GM18498 (cell line): ENCODE measurements around the gene GPRIN2.
A peak's percentile ranks its signal among the peaks of the same experiment; 100 is the strongest.
"Not testable (repeated sequence)": the region's sequence is repeated elsewhere in the genome, so short reads cannot be mapped to it uniquely, and the experiment has no call there.

Experiments used
- ATAC-seq: cut with Tn5 transposase; IDR thresholded peaks from one replicate; pipeline ENCODE4 v1.9.1; 2021; ENCODE audit warnings: mild to moderate bottlenecking, moderate library complexity; ENCODE audit not compliant: unreplicated experiment

The GPRIN2 gene

GRCh38 chr10:46556515-46557318 lies at the start of gene GPRIN2:
TSS of gene GPRIN2 (minus strand) at chr10:46556658. CDS start at chr10:46550736, 5,922 bp downstream.
- no peak for ATAC-seq

- not testable (repeated sequence) for ATAC-seq
Measured at GRCh38 chr10:46600516-46600915, 44.1 kb upstream of the GPRIN2 start.

GRCh38 chr10:46597616-46598246 lies 41.3 kb upstream of the GPRIN2 start:
- peak; percentile 89 for ATAC-seq

GRCh38 chr10:46596570-46596969 lies 40.1 kb upstream of the GPRIN2 start:
- not testable (repeated sequence) for ATAC-seq

- not testable (repeated sequence) for ATAC-seq
Measured at GRCh38 chr10:46594453-46595063, 38.1 kb upstream of the GPRIN2 start.

GRCh38 chr10:46593307-46593706 lies 36.8 kb upstream of the GPRIN2 start:
- ATAC-seq = not testable (repeated sequence)

- ATAC-seq = not testable (repeated sequence)
Measured at GRCh38 chr10:46591053-46591452, 34.6 kb upstream of the GPRIN2 start.

- ATAC-seq = not testable (repeated sequence)
Measured at GRCh38 chr10:46589589-46589988, 33.1 kb upstream of the GPRIN2 start.

- ATAC-seq = not testable (repeated sequence)
Measured at GRCh38 chr10:46588221-46588620, 31.8 kb upstream of the GPRIN2 start.

GRCh38 chr10:46587546-46587945 lies 31.1 kb upstream of the GPRIN2 start:
- ATAC-seq = not testable (repeated sequence)

- ATAC-seq = not testable (repeated sequence)
Measured at GRCh38 chr10:46585246-46585645, 28.8 kb upstream of the GPRIN2 start.

GRCh38 chr10:46584196-46584595 lies 27.7 kb upstream of the GPRIN2 start:
- ATAC-seq = not testable (repeated sequence)

- not testable (repeated sequence) for ATAC-seq
Measured at GRCh38 chr10:46582568-46582967, 26.1 kb upstream of the GPRIN2 start.

GRCh38 chr10:46581997-46582396 lies 25.5 kb upstream of the GPRIN2 start:
- ATAC-seq = not testable (repeated sequence)

- not testable (repeated sequence) for ATAC-seq
Measured at GRCh38 chr10:46579378-46579777, 22.9 kb upstream of the GPRIN2 start.

GRCh38 chr10:46578474-46579178 lies 22.2 kb upstream of the GPRIN2 start, which contains the start of gene SYT15:
TSS of gene SYT15 (plus strand) at chr10:46579128. CDS start at chr10:46579169, 41 bp downstream.
- ATAC-seq = not testable (repeated sequence)

GRCh38 chr10:46577624-46578473 lies 21.4 kb upstream of the GPRIN2 start:
- not testable (repeated sequence) for ATAC-seq

GRCh38 chr10:46573884-46574283 lies 17.4 kb upstream of the GPRIN2 start:
- not testable (repeated sequence) for ATAC-seq

GRCh38 chr10:46573314-46573713 lies 16.9 kb upstream of the GPRIN2 start:
- ATAC-seq = not testable (repeated sequence)

- not testable (repeated sequence) for ATAC-seq
Measured at GRCh38 chr10:46572765-46573164, 16.3 kb upstream of the GPRIN2 start.
